Measurements from ENCODE around the gene MEF2D.

The MEF2D gene

DNA sequence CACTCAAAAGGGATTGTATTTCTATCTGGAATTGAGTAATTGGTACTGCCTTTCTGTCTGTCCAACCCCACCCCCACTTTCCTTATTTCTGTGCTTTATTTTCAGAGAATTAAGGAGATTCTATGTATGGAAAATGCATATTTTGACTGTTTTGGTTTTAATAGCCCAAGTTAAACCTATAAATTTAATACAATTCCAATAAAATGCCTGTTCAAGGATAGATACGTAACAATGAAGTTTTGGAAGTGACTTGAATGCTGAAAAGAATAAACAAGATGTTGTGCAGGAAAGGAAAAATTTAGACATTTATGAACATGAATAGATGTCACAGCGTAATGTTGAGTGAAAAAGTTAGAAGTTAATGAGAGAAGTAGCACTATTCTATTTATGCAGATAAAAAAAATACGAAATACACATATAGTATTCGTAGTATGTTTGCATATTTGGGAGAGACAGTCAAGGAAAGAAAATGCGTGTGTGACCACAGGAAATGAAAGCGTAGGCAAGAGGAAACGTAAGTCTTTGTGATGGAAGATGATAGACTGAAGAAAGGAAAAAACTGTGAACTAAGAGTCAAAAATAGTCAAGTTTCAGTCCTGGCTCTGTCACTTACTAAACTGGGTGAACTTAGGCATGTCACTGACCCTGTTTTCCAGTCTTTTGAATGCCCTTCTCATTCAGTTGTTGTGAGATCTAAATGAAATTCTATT is 62.1 kb downstream of the MEF2D start:
- DNase-seq, result no peak

- no peak for DNase-seq
Observed at GRCh38 chr1:156437037-156437867, 63.3 kb downstream of the MEF2D start.

- no peak for DNase-seq
Observed at GRCh38 chr1:156436141-156437036, 64.2 kb downstream of the MEF2D start.

- DNase-seq, result peak in 1 of 2 experiments; percentile 33
Observed at GRCh38 chr1:156435545-156436140, 64.9 kb downstream of the MEF2D start.

DNA sequence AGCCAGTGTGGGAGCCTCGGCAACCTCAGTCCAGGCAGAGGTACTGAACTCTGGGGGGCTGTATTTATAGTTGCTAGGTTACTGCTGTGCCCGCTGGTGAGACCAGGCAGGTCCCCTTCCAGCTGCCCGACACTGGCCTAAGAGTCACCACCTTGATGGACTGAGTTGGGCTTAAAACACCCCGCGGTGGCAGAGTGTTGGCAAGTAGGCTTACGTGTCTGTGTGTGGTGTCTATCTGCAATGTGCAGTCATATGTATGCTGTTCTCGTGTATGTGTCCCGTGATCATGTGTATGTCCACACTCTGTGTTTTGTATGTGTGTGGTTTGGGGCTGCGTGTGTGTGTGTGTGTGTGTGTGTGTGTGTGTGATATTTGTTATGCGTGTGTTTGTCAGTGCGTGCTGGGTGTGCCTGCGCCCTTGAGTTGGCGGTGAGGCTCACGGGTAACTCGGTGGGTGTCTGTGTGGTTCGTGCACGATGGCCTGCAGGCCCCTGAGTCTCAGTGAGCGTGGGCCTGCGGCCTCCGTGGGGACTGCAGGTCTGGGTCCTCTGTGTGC is 65.5 kb downstream of the MEF2D start:
- no peak for DNase-seq

DNA sequence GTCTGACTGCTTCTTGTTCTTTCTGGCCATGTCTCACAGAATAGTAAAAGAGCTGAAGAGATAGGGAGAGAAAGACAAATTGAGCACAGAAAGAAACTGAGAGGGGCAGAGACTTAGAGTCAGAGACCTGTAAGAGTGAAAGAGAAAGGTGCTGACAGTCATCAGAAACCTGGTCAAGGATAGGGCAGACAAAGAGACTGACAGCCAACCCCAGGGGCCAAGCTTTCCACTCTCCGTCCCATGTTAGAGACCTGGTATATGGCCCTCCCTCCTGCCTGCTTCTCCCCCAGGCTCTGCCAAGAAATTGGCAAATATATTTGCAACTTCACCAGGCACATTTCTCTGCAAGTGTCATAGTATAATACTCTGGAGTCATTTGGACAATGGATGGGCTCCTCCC is 67.0 kb downstream of the MEF2D start:
- DNase-seq, result no peak

DNA sequence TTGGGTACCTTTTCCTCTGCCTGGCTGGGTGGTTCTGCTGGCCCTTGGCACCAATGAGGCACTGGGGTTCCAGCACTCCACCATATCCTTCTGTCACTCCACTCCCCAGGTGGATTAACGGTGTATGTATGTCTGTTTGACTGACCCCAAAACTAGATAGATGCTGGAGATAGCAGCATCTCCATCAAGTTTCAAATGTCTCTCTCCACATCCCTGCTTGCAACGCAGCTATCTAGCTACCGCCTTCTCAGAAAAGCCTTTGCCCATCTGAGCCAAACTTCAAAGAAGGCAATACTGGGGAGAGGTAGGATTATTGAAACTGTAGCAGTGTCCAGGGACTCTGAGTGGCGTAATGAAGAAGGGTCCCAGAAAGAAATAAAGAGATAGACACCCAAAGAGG is 67.5 kb downstream of the MEF2D start:
- no peak for DNase-seq

DNA sequence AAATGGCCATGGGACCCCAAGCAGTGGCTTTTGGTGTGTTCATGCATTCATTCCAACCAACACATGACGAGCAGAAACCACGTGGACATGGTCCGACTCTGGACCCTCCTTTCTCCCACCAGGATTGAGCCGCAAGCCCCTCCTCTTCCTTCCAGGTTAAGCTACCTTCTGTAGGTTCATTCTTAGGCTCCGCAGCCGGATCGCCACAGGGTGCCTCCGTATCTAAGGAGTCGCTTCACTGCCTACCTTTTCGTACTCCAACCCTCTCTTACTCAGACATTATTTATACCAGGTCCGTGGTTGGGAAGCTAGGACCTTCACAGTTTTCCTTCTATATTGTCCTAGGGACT is 67.9 kb downstream of the MEF2D start:
- DNase-seq, result no peak

DNA sequence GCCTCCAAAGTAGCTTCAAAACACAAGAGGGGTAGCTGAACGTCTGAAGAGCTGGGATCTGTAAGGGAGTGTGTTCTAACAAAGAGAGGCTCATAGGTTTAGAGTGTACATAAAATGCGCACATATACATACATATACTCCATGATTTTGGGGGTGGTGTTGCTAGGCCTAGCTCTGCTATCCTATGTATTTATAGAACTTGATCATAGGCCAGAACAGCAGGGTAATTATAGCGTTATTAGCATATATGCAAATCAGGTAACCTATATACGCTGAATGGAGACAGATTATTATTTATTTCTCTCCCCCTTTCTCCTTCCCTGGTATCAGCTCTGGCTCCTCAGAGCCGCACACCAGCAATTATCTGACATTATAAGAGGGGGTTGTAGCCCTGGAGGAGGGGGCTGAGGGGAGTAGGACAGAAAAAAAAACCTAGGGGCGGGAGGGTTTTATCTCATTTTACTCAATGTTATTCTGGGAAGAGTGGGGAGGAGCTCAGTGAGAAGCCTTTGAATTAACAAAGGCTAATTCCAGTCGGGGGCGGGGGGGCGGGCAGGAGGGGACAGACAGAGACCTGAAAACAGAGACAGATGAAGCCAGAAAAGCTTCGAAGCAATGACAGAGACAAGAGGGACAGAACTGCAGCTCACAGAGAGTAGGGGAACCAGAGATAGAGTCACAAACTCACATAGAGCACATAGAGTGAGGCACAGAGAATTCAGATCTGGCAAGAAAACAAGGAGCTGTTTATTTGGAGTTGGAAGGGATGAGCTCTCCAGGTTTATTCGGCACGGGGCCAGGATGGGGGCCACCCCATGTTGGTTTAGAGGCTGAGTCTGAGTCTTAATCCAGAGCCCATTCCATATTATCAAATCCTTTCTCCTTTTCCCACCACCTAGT is 68.6 kb downstream of the MEF2D start:
- no peak for DNase-seq

- DNase-seq, result no peak
Observed at GRCh38 chr1:156431366-156431765, 69.2 kb downstream of the MEF2D start.

- DNase-seq, result no peak
Observed at GRCh38 chr1:156430866-156431265, 69.7 kb downstream of the MEF2D start.

GRCh38 chr1:156430303-156430702 is 70.3 kb downstream of the MEF2D start:
- DNase-seq, result no peak

DNA sequence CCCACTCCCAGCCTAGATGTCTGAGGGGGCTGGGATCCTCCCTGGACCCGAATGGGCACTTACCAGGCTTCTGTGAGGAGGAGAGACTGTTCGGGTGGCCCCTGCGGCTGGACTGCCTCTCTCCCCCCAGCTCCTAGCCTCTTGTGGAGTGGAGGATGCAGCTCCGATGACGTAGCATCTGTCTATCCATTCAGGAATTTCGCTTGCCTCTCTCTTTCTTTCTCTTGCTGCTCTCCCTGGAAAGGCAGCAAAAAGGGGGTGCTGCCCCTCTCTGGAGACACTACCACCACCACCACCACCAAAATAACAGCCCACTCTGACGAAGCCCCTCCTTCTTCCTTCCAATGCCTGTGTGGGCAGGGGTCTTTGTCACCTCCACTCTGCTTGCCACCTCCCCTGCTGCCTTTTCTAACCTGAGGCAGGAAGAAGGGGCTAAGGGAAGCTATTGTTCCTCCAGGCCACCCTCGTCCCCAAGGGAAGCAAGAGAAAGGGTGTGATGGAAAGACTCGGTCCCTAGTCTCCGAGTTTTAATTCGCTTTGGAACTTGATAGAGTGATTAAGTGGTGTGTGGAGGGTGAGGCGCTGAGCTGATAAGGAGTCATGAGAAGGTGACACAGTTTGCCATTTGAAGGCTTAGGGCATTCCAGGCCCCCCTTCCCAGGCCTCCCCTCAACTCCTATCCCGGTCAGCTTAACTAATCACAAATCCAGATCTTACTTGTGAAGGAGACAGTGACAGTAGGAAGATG is 71.1 kb downstream of the MEF2D start:
- no peak for DNase-seq

- DNase-seq, result no peak
Observed at GRCh38 chr1:156428746-156429288, 71.8 kb downstream of the MEF2D start.

DNA sequence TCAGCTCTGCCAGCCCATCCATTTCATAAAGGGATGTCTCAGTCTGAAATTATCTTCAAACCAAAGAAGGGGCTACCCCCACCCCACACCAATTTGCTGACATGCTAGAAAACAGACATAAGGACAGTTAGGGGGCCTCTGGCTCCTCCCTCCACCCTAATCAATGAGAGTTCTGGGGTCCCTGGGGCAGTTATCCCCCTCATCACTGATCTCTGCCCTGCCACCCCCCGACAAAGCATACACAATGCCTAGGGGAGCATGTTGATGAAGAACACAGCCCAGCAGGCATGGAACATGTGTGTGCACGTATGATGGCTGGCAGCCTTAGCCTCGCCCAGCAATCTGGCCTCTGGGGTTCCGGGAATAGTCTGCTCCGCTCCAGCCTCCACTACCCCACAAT is 72.6 kb downstream of the MEF2D start:
- DNase-seq, result no peak

DNA sequence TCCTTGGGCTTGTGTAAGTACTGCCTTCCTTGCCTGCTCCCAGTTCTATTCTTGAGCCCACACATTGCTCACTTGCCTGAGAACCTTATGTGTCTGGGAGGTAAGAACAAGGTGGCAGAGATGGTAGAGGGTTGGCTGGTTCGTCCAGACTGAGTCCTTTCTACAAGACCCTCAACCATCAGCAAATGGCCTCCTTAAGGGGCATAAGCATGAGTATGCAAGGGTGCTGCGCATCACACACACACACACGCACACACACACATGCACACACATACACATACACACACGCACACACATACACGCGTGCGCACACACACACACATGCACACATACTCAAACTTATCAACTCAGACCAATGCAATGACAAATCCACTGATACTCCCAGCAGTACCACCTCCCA is 74.6 kb downstream of the MEF2D start:
- DNase-seq, result no peak

GRCh38 chr1:156424806-156425432 is 75.7 kb downstream of the MEF2D start:
- no peak for DNase-seq

- DNase-seq, result no peak
Observed at GRCh38 chr1:156423422-156424352, 76.9 kb downstream of the MEF2D start.

GRCh38 chr1:156422602-156423091 is 77.9 kb downstream of the MEF2D start:
- DNase-seq, result no peak

Measured in stimulated activated CD4-positive, alpha-beta T cell treated with anti-CD3 and anti-CD28 coated beads, Interleukin-4, amount 100 ng/mL, for 4 hours (primary cell).